Calu3 (cell line): Measurements from ENCODE around the gene SLC6A5. TPM values are rescaled to one million over a fixed set of nuclear protein-coding genes. Genes with fewer than 3 reads are reported as not detected.

Source experiments
- BruUV-seq: library from RNA; stranded (reverse); fragments of 400-500 nt; replicated peaks from 2 replicates; lab custom pipeline; 2021; lab: Mats Ljungman, UMichigan
- CTCF ChIA-PET: fragments of 300-600 bp; sonication (Branson Sonifier 250); formaldehyde crosslinking; loops from one replicate; lab custom pipeline; 2022; ENCODE audit warnings: antibody characterized with exemption; lab: Charles Lee
- DNase-seq: peaks from one replicate; pipeline ENCODE4 v3.0.0; 2022
- H3K27ac Mint-ChIP-seq: one replicate; pipeline ENCODE4 v1.8.0; 2022; ENCODE audit warnings: mixed read lengths; ENCODE audit not compliant: unreplicated experiment
- H3K27me3 Mint-ChIP-seq: one replicate; pipeline ENCODE4 v1.8.0; 2022; ENCODE audit warnings: mixed read lengths; ENCODE audit not compliant: unreplicated experiment
- H3K36me3 Mint-ChIP-seq: one replicate; pipeline ENCODE4 v1.8.0; 2022; ENCODE audit warnings: mild to moderate bottlenecking, moderate library complexity, mixed read lengths; ENCODE audit not compliant: insufficient read depth, unreplicated experiment
- H3K4me1 Mint-ChIP-seq: one replicate; pipeline ENCODE4 v1.8.0; 2022; ENCODE audit warnings: mild to moderate bottlenecking, low read depth, mixed read lengths; ENCODE audit not compliant: unreplicated experiment
- H3K4me3 Mint-ChIP-seq: one replicate; pipeline ENCODE4 v1.8.0; 2022; ENCODE audit warnings: mild to moderate bottlenecking, low read depth, moderate library complexity, mixed read lengths; ENCODE audit not compliant: unreplicated experiment
- H3K9me3 Mint-ChIP-seq: one replicate; pipeline ENCODE4 v1.8.0; 2022; ENCODE audit warnings: low read depth, mixed read lengths; ENCODE audit not compliant: unreplicated experiment
- intact Hi-C: fragments of 100-400 bp; cut with micrococcal nuclease; formaldehyde crosslinking; loops from one replicate; pipeline ENCODE4 v1.10.0; 2022; ENCODE audit not compliant: unreplicated experiment
- total RNA-seq: library from RNA; stranded (reverse); gene quantifications from 2 replicates; pipeline ENCODE4 v1.2.3, GENCODE V29; 2022
- TF ChIP-seq, protein P1 (sequence below): fragments of 200-600 bp; IDR thresholded peaks from one replicate; pipeline ENCODE4 v1.8.0; 2022; ENCODE audit warnings: antibody characterized with exemption; ENCODE audit not compliant: unreplicated experiment

SLC6A5 gene
- total RNA-seq, 1 experiment from 2014 or later = not detected

DNA sequence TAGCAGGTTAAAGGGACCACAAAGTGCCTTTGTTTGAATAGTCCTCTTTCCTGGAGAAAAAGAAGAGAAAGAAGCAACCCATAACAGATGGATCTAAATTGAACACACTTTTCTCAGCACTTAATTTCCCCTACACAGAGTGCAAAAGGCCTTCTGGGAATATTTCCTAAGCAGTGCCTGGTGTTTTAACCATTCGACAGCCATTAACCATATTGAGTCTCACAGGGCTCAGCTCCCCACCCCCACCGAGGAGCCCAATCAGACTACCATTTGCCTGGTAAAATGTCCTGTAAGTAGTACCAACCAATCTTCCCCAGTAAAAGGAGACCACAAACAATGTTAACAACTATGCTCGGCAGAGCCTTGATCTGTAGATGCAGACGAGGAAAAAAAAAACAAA, 40.7 kb upstream of the SLC6A5 start:
- no peak for DNase-seq
- H3K27me3 Mint-ChIP-seq = peaks cover 21% of the 10 kb centered on the region
- no peaks in the 10 kb centered on the region for H3K4me1 Mint-ChIP-seq
- CTCF ChIA-PET = no interaction called here
- no TSS peak for BruUV-seq
- H3K27ac Mint-ChIP-seq = no peak overlapping the region
- intact Hi-C loops = no loop called here
- H3K4me3 Mint-ChIP-seq = no peak overlapping the region
- peaks cover 4% of the 10 kb centered on the region for H3K9me3 Mint-ChIP-seq
- TF ChIP-seq, protein P1, sequence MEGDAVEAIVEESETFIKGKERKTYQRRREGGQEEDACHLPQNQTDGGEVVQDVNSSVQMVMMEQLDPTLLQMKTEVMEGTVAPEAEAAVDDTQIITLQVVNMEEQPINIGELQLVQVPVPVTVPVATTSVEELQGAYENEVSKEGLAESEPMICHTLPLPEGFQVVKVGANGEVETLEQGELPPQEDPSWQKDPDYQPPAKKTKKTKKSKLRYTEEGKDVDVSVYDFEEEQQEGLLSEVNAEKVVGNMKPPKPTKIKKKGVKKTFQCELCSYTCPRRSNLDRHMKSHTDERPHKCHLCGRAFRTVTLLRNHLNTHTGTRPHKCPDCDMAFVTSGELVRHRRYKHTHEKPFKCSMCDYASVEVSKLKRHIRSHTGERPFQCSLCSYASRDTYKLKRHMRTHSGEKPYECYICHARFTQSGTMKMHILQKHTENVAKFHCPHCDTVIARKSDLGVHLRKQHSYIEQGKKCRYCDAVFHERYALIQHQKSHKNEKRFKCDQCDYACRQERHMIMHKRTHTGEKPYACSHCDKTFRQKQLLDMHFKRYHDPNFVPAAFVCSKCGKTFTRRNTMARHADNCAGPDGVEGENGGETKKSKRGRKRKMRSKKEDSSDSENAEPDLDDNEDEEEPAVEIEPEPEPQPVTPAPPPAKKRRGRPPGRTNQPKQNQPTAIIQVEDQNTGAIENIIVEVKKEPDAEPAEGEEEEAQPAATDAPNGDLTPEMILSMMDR = no peak
- no peaks in the 10 kb centered on the region for H3K36me3 Mint-ChIP-seq

DNA sequence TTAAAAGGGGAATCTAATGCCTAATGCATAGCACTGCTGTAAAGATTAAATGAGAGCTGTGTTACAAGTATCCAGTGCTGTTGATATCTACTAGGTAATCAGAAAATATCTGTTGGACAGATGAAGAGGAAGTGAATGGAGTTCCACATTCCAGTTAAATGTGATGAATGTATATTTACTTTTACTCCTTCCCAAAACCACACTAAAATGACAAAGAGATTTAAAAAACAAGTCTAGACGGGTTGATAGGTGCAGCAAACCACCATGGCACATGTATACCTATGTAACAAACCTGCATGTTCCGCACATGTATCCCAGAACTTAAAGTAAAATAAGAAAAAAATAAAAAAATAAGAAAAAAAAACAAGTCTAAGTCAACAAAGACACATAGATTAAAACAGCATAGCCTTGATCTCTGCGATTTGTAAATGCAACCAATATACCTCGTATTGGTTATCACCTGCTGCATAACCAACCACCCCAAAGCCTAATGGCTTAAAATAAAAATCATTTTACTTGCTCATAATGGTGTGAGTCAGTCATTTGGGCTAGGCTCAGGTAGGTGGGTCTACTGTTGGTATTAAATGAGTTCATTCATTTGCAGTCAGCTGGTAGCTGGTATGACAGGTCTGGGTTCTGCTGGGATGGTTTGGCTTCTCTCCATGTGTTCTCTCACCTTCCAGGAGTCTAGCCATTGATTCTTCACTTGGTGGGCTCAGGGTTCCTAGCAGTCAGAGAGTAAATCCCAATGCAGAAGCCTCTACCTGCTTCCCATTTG, 39.7 kb upstream of the SLC6A5 start:
- CTCF ChIA-PET = no interaction called here
- intact Hi-C loops = no loop called here
- no TSS peak for BruUV-seq

DNA sequence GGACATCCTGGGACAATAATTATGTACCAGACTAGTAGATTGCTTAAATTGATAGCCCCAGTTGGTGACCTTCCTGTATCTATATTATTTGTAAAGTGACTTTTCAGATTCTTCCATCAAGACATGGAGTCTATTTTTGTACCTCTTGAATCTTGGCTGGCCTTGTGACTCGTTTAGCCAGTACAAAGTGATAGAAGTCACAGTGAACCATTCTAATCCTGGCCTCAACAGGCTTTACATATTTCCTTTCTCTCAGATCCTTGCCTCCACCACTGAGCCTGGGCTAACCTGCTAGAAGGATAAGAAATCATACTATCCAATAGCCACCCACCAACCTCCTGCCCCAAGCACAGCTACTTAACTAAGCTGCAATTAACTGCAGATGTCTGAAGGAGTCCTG, 37.5 kb upstream of the SLC6A5 start:
- Mint-ChIP-seq H3K27me3 (peaks cover 21% of the 10 kb centered on the region), H3K36me3 (no peaks in the 10 kb centered on the region)
- no TSS peak for BruUV-seq

More for the DNA sequence above, 39.7 kb upstream of the SLC6A5 start:
- TF ChIP-seq, protein P1 = no peak
- H3K9me3 Mint-ChIP-seq = peaks cover 4% of the 10 kb centered on the region
- no peak overlapping the region for H3K27ac Mint-ChIP-seq
- H3K36me3 Mint-ChIP-seq = no peaks in the 10 kb centered on the region
- no peak for DNase-seq
- peaks cover 21% of the 10 kb centered on the region for H3K27me3 Mint-ChIP-seq
- no peak overlapping the region for H3K4me3 Mint-ChIP-seq
- H3K4me1 Mint-ChIP-seq = no peaks in the 10 kb centered on the region

DNA sequence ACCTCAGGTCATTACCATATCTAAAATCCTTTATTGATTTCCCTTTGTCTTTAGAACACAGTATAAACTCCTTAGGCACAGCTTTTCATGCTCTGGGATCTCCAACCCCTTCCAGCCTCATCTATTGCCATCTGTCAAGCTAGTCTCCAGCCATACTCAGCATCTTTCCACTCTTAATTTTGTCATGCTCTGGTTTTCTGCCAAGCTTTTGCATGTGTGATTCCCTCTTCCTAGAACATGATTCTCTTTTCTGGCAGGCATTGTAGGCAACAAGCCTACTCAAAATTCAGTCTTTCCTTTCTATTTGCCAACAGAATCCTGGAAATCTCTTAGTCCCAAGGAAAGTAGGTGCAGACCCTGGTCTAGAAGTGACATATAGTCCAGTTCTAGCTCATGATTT, 35.5 kb upstream of the SLC6A5 start:
- CTCF ChIA-PET = interaction anchor here (0.8 kb wide), 1 partner anchor 203 kb away, joined by 5 read pairs; no protein-coding TSS in a partner anchor
- TF ChIP-seq, protein P1 = no peak
- intact Hi-C loops = no loop called here
- Mint-ChIP-seq H3K36me3 (no peaks in the 10 kb centered on the region), H3K9me3 (no peaks in the 10 kb centered on the region), H3K27me3 (peaks cover 28% of the 10 kb centered on the region), H3K4me3 (no peak overlapping the region), H3K27ac (no peak overlapping the region), H3K4me1 (no peaks in the 10 kb centered on the region)
- no TSS peak for BruUV-seq
- no peak for DNase-seq

More for the DNA sequence above, 37.5 kb upstream of the SLC6A5 start:
- no peaks in the 10 kb centered on the region for H3K4me1 Mint-ChIP-seq
- no peaks in the 10 kb centered on the region for H3K9me3 Mint-ChIP-seq
- DNase-seq = no peak
- intact Hi-C loops = no loop called here
- CTCF ChIA-PET = no interaction called here
- no peak overlapping the region for H3K27ac Mint-ChIP-seq
- TF ChIP-seq, protein P1 = no peak
- no peak overlapping the region for H3K4me3 Mint-ChIP-seq
